Left kidney (tissue), 2 donors: Measurements from ENCODE around the gene GNE. TPM values are rescaled to one million over a fixed set of nuclear protein-coding genes. Genes with fewer than 3 reads are reported as not detected.
"Not testable (repeated sequence)": the region's sequence is repeated elsewhere in the genome, so short reads cannot be mapped to it uniquely, and the experiment has no call there.

Experiments used
- DNase-seq: peaks from one replicate; pipeline ENCODE4 v3.0.0-alpha.2; 2013
- polyA plus RNA-seq: library from polyadenylated mRNA; unstranded; fragments of 120-200 nt; gene quantifications from one replicate; pipeline ENCODE4 v1.2.1, GENCODE V29; 2013; ENCODE audit not compliant: insufficient read length

GNE gene
- polyA plus RNA-seq, 1 donor, result 21.5 TPM

GRCh38 chr9:36208521-36209253 lies 49.6 kb downstream of the GNE start:
- no peak for DNase-seq

- DNase-seq, result no peak
These were observed 50.7 kb downstream of the GNE start for GRCh38 chr9:36207546-36208012.

- no peak for DNase-seq
These were observed 51.2 kb downstream of the GNE start for GRCh38 chr9:36207016-36207415.

GRCh38 chr9:36204906-36205547 lies 53.2 kb downstream of the GNE start:
- no peak for DNase-seq

- no peak for DNase-seq
These were observed 63.8 kb downstream of the GNE start for GRCh38 chr9:36194326-36195000.

DNA sequence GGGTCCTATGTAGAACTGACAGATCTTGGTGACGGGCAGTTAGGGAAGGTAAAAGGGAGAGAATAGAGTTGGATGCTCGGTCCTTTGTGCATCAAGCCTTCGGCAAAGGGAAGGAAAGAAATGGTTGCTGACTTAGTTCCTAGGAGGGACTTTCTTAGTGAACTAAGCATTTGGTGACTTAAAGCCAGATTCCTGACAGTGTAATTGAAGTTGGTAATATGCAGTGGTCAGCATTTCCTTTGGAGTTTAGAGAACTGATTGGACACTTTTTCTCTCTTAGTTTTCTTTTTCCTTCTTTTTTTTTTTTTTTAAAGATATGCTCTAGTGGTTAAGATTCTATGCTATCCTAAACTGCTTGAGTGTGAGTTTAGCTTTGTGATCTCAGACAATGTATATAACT lies 65.2 kb downstream of the GNE start:
- no peak for DNase-seq

GRCh38 chr9:36192196-36192595 lies 66.1 kb downstream of the GNE start:
- DNase-seq, result peak; percentile 50

DNA sequence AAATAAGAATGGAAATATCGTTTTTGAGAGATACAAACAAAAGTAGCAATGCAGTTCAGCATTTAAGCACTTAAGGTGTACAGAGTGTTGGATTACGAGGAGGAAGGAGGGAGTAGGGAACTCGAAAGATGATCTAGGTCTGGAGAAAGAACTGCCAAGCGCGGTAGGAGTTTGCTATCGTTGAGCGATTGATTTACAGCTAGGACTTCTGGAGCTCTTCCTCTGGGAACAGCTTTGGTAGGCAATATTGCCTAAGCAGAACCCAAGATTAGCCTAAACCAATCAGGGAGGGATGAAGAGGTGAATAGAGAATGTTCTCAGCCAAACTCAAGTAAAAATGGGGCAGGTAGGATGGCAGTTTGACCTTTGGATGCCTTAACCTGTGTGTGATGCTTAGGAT lies 66.6 kb downstream of the GNE start:
- peak; percentile 27 for DNase-seq

GRCh38 chr9:36191290-36191645 lies 67.0 kb downstream of the GNE start:
- DNase-seq, result no peak

GRCh38 chr9:36190388-36191289 lies 67.6 kb downstream of the GNE start, which contains the start of gene CLTA:
CLTA (plus strand) TSS chr9:36190921; CDS start chr9:36191057, 136 bp downstream.
- DNase-seq, result peak; percentile 98

- DNase-seq, result no peak
These were observed 68.3 kb downstream of the GNE start for GRCh38 chr9:36189976-36190375.

- DNase-seq, result no peak
These were observed 70.0 kb downstream of the GNE start for GRCh38 chr9:36188212-36188611.

DNA sequence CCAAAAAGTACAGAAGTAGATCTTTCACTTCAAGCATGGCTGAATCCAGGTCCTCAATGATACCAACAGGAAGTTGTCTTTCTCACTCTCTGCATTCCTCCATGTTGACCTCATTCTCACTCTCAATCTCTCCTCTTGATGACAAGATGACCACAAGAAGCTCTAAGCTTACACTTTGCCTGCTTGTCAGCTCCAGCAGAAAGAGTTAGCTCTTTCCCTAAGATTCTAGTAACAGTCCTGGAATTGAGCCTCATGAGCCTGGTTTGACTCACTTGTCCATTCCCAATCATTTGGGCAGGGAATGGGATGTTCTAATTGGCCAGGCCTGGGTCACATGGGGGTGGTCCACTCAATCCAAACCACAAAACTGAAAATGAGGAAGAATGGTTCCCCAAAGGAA lies 70.8 kb downstream of the GNE start:
- no peak for DNase-seq

GRCh38 chr9:36180243-36180642 lies 78.0 kb downstream of the GNE start:
- DNase-seq, result not testable (repeated sequence)

- DNase-seq, result no peak
These were observed 80.7 kb downstream of the GNE start for GRCh38 chr9:36177571-36177970.

GRCh38 chr9:36176496-36176895 lies 81.8 kb downstream of the GNE start:
- not testable (repeated sequence) for DNase-seq

- DNase-seq, result not testable (repeated sequence)
These were observed 83.0 kb downstream of the GNE start for GRCh38 chr9:36175209-36175608.

GRCh38 chr9:36174731-36175130 lies 83.5 kb downstream of the GNE start:
- no peak for DNase-seq

GRCh38 chr9:36174271-36174670 lies 84.0 kb downstream of the GNE start:
- no peak for DNase-seq

DNA sequence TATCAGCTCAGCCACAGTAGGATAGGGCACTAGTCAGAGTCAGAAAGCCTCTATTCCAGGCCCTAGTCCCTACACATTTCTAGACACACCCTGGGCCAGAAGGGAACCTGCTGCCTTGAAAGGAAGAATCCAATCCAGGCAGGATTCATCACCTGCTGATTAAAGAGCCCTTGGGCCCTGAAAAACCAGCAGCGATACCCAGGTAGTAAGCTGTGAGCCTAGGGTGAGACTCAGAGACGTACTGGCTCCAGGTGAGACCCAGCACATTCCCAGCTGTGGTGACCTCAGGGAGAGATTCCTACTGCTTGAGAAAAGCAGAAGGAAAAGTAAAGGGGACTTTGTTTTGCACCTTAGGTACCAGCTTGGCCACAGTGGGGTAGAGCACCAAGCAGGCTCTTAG lies 84.4 kb downstream of the GNE start:
- no peak for DNase-seq

GRCh38 chr9:36170531-36170930 lies 87.7 kb downstream of the GNE start:
- DNase-seq, result no peak

- DNase-seq, result no peak
These were observed 88.5 kb downstream of the GNE start for GRCh38 chr9:36169708-36170107.
